Activated CD4-positive, alpha-beta T cell treated with anti-CD3 and anti-CD28 coated beads, Interleukin-2, amount 50 U/mL, for 1 hour (primary cell): Measurements from ENCODE around the gene TCF7.

Experiments used
- DNase-seq: peaks from one replicate; pipeline ENCODE4 v3.0.0-alpha.2; 2020

The TCF7 gene

DNA sequence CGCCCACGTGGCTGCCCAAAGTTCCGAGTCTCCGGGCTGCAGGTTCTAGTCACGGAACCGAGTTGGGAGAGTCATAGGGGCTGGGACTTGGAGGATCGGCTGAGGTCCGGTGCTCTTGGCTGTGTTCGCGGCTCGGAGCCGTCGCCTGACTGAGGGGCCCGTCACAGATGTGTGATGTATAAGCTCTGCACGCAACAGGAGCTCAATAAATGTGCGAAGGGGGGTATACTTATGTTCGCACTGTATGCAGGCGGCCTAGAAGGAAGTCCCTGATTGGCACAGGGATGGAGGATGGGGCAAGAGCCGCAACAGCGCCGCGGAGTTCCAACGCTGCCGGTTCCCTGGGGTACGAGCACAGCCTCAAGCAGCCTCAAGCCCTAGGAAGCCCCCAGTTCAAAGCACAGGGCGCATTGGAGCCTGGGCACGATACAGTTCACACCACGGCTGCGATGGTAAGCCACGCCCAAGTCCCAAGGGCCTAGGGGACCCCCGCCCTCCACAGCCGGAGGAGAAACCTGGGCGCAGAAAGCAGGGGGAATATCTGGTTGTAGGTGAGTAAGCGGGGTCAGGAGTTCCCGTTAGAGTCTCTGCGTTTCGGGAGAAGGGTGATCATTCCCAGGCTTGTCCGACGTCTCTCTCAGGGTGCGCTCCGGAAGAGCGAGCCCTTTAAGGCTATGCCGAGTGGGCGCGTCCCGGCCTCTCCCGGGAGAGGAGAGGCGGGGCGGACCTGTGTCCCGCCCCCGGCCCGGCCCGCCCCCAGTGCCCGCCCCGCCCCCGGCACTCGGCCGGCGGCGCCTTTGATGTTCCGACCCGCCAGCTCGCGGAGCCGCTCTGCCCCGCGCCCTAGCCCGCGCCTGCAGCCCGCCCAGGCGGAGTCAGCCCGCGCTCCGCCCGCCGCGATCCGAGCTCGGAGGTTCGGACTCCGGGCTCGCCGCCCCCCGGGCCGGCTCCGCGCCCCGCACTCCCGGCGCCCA, at the start of gene TCF7:
Gene TCF7 (plus strand): TSS at position 780 of the 974 bp plus-strand sequence. CDS start 226 bp downstream, outside the sequence.
- DNase-seq: peak; percentile 77

DNA sequence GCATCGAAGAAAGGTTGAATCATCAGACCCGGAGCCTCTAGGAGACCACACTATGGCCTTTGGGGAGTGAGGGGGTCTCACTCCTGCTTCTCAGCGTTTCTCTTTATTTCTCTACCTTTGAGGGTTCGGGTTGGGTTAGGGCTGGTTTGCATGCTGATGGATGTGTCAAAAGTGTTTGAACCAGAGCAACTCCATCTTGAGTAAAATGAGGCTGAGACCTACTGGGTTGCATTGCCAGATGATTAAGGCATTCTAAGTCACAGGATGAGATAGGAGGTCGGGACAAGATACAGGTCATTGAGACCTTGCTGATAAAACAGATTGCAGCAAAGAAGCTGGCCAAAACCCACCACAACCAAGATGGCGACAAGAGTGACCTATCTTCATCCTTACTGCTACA, 44.9 kb upstream of the TCF7 start:
- DNase-seq: no peak

DNA sequence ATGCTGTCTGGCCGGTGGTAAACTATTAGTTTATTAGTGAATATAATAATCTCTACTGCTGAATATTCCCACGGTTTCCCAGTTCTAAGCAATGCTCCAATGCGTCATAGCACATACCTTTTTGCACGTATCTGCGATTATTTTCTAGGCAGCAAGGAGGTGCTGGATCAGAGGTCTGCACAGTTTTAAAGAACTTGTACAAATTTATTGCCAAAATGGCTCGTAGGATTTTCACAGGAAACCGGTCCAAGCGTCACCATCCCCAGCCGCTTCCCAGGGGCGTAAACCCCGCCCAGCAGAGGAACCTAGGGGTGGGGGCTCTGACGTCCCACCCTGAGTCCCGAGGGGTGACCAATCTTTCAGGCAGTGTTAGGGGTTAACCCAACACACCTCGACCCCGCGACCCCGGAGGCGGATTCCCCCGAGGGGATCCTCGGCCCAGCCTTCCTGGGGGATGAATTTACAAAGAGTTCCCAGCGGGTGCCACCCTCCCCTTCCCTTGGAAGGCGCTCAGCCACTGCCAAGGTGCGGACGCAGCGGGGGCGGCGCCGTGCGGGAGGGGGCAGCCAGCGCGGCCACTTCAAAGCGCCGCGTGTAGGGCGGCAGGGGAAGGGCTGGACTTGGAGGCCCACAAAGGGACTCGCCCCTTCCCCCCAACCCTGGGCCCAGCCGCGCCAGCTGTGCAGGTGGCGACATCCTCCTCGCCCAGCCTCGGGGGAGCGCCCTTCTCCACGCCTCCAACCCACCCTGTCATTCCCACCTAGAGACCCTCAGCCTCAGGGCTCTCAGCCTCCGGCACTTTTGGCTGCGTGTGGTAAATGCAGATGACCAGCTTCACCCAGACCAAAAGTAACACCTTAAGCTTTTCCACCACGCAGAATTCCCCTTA, 43.5 kb upstream of the TCF7 start:
- peak; percentile 34 for DNase-seq

DNA sequence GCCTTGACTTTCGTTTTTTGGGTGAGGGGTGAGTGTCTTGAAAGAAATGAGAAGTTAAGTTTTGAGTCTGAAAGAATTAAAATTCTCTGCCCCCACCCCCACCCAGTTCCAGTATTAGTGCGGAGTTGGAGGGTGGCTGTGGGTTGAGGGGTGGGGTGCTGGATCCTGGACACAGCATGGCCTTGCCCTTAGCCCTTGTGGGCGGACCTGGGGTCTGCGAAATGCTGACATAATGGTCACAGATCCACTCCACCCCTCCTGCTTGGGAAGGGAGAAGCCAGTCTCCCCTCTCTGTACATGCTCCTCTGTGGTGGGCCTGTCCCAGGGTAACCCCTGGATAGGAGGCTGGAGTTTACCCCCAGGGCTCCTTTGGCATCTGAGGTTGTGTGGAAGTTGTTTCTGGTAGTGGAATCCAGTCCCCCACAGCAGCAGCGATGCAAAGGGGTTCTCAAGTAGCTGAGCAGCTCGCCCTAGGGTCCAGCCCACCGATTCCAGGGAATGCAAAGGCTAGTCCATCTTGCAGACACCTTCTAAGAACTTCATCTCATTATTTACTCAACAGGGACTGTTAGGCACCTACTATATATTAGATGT, 42.8 kb upstream of the TCF7 start:
- no peak for DNase-seq

DNA sequence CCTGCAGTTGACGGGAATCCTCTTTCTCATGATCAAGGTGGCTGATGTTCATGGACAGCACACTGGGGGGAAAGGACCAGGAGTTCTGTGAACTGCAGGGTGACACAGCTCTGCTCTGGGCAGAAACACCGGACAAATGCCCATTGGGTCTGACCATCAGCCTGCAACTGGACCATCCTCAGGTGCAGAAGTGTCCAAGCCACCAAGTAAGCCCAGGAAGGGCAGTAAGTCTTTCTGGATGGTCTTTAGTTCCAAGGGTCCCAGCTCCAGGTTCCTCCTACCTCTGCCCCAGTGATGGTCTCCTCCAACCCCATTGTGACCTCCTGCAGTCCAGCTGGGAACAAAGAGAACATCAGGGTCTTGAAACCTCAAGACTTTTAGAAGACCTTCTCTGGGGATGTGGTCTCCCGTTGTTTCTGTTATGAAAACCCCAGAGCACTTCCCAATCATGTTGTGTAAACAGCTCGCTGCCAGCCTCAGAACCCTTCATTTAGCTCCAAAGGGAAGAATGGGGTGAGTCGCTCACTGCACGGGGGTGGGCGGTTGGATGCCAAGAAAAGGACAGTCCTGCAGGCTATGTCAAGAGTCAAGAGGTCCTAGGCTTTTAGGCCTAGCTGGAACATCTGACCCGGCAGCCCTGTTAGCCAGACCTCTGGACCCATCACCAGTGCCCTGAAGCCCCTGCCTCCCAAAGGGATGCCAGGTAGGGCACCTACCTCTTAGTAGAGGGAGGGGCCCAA, 41.8 kb upstream of the TCF7 start:
- DNase-seq: no peak

DNA sequence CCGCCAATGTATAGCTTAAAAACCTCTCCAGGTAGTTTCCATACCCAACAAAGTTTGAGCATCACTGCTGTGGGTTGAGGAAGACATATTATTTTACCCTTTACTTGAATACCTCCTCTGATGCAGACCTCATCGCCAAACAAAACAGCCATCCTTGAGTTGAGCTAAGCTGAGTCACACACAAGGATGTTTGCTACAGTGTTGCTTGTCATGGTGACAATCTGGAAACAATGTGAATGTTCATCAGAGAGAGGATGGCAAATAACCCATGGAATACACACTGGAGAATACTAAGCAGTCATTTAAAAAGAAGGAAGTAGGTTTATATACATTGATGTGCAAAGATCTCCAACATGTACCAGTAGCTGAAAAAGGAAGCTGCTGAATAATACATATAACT, 41.1 kb upstream of the TCF7 start:
- no peak for DNase-seq

DNA sequence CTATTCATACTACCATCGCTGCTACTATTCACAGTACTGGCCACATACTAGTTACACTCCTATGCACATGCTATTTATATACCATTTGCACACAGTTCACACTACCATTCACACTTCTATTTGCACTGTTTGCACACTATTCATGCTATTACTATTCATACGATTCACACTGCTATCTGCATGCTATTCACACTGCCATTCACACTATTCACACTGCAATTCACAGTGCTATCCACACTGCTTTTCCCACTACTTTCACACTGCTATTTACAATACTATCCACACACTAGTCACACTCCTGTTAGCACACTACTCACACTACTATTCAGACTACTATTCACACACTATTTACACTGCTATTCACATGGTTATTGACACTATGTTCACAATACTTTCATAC, 39.4 kb upstream of the TCF7 start:
- DNase-seq: no peak

DNA sequence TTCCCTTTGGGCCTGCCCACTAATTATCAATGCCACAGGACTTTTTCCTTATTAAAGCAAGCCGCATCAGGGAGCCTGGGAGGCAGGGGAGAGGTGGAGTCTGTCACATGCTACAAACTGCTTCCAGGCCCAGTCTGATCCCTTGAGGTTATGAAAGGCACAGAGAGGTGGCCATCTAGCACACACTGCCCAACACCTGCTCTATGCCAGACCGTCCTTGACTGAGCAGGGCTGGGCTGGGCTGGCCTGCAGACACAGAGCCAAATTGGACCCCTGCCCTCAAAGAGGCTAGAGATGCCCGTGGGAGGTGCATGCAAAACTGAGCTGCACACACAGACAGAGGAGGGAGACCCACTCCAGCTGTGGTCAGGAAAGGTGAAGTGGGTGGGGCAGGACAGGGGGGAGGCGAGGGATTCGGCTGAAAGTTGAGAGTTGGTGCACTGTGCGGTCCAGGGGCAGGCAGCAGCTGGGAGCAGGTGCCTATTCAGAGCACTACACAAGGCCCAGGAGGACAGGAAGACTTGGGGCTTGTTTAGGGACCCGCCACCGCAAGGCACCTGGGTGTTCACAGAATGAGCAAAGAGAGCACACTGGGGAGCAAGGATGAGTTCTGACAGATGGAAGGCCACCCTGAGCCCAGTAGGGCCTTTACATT, 36.4 kb upstream of the TCF7 start:
- DNase-seq: peak; percentile 21

DNA sequence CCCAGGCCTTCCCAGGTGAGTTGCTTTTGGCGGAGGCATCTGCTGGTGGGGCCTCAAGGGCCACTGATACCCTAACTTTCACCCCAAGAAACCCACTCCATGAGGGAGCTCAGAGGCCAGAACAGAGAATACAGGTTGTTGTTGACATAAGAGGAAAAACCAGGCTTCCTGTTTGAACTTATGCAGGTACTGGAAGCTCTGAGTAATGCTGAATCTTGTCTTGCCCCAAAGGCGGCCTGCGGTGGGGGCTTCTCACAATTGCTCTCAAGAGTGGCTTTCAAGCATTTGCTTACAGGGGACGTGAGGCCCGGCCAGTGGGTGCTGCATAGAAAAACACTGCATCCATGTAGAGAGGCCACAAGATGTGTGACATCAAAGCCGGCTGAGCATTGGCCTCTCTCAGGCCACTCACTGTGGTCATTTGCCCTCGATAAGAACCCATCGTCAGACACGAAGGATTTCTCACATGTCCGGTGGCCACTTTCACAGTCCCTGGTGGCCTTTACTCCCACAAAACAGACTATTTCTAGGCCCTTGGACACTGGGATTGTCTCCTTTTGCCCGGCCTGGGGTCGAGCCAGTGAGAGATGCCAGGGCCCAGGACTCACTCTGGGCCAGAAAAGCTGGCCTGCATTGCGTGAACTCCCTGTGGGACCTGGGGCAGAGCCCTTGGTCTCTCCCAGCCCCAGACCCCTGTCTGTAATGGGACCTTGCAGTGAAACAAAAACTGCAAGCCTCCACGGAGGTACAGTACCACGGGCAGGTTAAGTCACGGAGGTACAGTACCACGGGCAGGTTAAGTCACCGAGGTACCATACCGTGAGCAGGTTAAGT, 34.5 kb upstream of the TCF7 start:
- peak; percentile 74 for DNase-seq

DNA sequence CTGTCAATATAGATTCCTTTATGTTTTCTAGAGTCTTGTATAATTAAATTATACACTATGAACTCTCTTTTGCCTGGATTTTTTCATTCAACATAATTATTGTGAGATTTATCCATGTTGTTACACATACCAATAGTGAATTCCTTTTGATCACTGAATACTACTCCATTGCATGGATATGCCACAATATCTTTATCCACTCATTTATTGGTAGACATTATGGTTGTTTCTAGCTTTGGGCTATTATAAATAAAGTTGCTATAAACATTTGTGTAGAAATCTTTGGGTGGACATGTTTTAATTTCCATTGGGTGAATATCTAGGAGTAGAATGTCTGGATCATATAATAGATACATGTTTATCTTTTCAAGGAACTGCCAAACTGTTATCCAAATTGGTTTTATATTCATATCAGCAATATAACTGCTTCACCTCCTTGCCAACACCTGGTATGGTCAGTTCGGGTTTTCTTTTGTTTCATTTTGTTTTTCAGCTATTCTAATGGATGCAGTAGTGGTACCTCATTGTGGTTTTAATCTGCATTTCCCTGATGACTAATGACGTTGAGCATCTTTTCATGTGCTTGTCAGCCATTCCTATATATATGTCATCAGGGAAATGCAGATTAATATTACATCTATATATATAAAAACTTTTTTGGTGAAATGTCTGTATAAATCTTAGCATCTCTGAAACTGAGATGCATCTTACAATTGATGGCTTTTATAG, 32.1 kb upstream of the TCF7 start:
- DNase-seq: no peak

DNA sequence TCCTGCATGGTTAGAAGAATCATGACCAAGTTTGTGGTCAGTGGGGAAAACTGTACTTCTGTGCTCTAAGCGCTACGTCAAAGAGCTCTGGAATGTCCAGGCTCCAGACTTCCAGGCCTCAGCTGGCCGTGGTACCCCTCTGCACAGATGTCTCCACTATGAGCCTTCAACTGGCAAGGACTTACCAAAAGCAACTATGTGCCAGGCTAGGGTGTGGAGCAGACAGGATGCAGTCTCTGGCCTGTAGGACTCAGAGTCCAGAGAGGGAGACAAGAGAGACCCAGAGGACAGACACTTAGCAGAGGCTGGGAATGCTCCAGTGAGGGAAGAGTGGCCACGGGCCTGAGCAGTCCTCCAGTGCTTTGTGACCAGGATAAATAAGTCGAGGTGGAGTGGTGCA, 31.0 kb upstream of the TCF7 start:
- no peak for DNase-seq

DNA sequence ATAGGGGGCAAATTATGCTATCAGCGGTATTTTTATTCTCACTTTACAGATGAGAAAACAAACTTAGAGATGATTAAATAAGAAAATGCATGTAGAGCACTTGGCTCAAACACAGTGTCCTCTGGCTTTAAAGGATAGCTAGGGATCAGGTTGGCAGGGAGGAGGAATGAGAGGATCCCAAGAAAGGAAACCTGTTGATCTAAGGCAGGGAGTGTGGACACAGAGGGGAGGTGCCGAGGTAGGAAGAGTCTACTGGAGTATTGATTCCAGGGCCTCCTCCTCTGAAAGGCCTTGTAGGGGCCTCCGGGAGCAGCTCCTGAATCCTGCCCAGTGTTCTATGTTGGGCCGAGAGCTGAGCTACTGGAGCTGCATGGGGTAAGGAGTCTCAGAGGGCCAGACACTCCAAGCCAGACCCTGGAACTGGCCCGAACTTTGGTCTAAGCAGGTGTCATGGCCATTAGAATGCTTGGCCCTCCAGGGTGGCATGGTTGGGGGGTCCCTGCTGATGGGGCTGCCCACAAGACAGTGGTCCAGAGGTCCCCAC, 30.4 kb upstream of the TCF7 start:
- no peak for DNase-seq

DNA sequence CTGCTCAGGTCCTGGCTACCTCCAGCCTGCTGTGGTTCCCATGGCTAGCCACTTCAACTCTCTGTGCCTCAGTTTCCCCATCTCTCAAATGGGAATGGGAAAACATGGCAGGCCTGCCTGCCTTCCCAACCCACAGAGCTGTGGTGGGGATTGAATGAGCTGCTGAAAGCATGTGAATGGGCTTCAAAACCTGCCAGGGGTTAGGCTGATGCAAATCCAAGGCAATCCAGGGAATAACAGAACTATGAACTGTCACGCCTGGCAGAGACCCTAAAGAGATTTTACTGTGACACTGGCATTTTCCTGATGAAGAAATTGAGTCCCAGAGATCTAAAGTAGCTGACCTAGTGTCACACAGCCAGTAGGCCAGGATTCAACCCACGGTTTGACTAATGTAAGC, 29.9 kb upstream of the TCF7 start:
- no peak for DNase-seq

DNA sequence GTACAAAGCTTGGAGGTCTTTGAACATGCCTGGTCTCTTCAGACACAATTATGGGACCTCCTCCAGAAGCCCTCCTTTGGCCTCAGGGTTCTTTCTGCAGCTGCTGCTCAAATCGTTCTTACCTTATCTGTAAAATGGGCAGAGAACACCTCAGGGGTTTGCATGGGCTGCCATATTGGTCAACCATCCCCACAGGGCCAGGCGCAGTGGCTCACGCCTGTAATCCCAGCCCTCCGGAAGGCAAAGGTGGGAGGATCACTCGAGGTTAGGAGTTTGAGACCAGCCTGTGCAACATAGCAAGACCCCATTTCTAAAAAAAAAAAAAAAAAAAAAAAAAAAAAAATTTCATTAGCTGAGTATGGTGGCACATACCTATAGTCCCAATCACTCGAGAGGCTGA, 29.1 kb upstream of the TCF7 start:
- no peak for DNase-seq

DNA sequence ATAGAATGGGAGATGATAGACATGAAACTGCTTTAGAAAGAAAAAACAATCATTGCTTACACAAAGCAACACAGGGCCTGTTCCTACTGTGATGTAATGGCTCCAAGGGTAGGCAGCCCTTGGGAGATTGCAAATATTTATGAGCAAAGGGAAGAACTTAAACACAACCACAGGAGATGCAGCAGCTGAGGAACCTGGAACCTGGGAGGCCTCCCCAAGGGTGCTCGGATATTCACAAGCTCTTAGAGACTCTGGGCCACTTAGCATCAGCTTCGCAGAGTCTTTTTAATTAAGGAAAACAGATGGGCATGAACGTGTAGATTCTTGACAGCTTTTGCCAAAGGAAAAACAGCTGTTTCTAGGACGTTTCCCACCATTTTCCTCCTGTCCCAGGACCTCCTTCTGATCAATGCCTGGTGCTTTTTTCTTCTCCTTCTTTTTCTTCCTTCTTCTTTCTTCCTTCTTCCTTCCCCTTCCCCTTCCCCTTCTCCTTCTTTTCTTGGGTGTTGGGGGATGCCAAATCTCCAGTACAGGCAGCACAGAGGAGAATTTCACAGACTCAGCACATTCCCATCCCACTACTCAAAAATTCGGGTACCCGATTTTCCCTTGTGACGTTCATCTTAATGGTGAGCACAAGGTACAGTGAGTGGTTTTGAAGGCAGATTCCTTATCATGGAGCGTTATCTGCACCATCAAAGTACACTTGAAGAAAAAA, 28.1 kb upstream of the TCF7 start:
- DNase-seq: no peak

DNA sequence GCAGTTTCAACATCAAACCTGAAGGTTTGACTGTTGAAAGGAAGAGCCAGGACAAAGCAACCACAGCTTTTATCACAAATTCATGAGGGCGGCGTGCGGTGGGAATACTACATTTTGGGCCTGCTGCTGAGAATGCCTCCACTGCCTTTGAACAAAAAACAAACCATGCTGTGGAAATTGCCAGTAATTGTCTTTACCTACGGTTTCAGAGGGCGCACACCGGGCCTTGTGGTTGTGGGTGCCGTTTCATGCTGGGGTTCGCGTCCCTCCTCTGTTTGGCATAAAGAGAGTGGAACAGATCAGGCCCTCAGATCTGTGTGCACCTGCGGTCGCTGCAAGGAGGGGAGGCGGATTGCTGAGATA, 27.6 kb upstream of the TCF7 start:
- DNase-seq: peak; percentile 85

DNA sequence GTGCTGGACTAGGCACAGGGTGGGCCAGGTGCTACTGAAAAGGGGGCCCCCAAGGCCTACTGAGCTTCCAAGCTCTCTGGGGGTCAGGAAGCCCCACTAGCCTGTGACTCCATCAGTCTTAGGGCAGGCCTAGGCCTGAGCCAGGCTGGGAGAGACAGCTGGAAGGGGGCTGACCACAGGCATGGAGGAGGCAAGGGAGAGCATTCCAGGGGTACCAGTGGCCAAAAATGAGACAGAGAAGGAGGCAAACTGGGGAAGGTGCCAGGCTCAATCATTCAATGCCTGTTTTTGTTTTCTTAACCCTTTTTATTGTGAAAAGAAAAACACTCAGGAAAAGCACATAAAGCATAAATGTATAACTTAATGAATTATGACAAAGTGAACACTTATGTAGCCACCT, 26.2 kb upstream of the TCF7 start:
- no peak for DNase-seq

DNA sequence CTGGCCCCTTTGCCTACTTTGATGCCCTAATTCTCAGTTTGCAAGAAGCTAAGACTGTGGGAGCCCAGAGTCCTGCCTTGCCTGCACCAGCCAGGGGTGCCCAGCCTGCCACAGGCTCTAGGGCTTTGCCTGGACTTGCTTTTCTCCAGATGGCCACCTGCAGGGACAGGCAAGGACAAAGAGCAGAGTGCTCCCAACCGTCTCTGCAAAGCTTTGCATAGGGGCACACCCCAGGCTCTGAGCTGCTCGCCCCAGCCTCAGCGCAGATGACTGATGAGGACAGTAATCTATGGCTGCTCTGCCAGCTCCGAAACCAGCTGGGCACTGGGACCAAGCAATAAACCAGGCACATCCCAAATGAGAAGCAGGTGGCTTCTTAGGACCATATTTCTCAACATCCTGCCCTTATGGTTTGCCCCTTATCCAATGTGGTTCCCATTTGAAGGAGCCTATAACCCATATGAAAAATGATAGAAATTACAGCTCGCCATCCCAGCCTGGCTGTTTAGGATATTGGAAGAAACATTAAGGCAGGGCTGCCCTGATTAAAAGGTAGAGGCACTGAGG, 25.4 kb upstream of the TCF7 start:
- DNase-seq: no peak

DNA sequence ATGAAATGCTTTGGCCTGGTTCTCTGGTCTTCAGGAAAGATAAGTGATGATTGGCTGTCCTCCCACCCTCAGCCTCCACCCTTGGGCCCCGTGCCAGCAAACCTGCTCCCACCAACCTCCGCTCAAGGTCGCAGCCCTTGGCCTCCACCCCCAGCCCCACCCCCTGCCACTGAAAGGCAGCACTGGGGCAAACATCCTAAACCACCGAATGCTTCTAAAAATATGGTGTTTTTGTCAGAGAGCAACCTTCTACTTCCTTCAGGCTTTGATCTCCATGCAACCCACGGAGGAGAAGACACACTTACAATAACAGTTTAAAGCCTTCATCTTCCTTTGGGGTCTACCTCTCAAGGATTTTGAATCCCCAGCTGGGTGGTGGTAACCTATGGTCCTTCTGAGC, 24.0 kb upstream of the TCF7 start:
- DNase-seq: peak; percentile 68
